Measurements from ENCODE around the gene PSMC6. TPM values are rescaled to one million over a fixed set of nuclear protein-coding genes. Genes with fewer than 3 reads are reported as not detected.

PSMC6 gene
- total RNA-seq (2014; rRNA removed; shearing (Covaris generic)) (82.8 and 85.4 TPM in 2 replicates), total RNA-seq (2022) (86.3 and 98.3 TPM in 2 replicates), Bru-seq, nascent RNA (percentile 91 among the genes with signal in this experiment), BruChase-seq, experiment 1, labeled RNA remaining after a 6-hour chase (percentile 88 among the genes with signal in this experiment), BruChase-seq, experiment 2, labeled RNA remaining after a 2-hour chase (percentile 85 among the genes with signal in this experiment)
- long read RNA-seq, transcript PSMC6-201 (14 exons, 2,188 nt), result major isoform, 150 of 179 reads
- long read RNA-seq, partial matches to known transcripts, result 9 of 179 reads
- long read RNA-seq, other reads (novel, unspliced or antisense), result 19 of 179 reads

GRCh38 chr14:52706724-52707706, at the start of gene PSMC6:
Gene PSMC6 (plus strand): TSS chr14:52707200. CDS start chr14:52707220, 20 bp downstream.
- Histone ChIP-seq H3K79me2 (ENCODE audit: insufficient read depth, low read depth, low read length) (peaks cover 39% of the 10 kb centered on the region), H3K4me1 (ENCODE audit: insufficient read depth, low read length, poor library complexity, severe bottlenecking) (peaks cover 21% of the 10 kb centered on the region)

GRCh38 chr14:52660325-52660724, 46.7 kb upstream of the PSMC6 start:
- Histone ChIP-seq H3K36me3 (ENCODE audit: insufficient read depth, low read length) (peaks cover 71% of the 10 kb centered on the region), H3K4me3 (ENCODE audit: low read depth, low read length, poor library complexity, severe bottlenecking) (no peak overlapping the region), H3K27ac (ENCODE audit: low read depth, low read length, poor library complexity, severe bottlenecking) (no peak overlapping the region), H3K4me2 (ENCODE audit: low read length) (no peak overlapping the region), H3K9me3 (ENCODE audit: low read length) (no peaks in the 10 kb centered on the region), H3K79me2 (ENCODE audit: insufficient read depth, low read depth, low read length) (no peaks in the 10 kb centered on the region), H3K4me1 (ENCODE audit: insufficient read depth, low read length, poor library complexity, severe bottlenecking) (no peaks in the 10 kb centered on the region), H2AFZ (ENCODE audit: low read length) (no peak overlapping the region), H4K20me1 (ENCODE audit: insufficient read depth, low read length) (no peaks in the 10 kb centered on the region), H3K9me2 (ENCODE audit: insufficient read depth, low read length) (no peaks in the 10 kb centered on the region)
- TF ChIP-seq CTCF (conservative IDR thresholded peaks at IDR 0.05; ENCODE audit: low read length), result no peak
- TF ChIP-seq EZH2phosphoT487 (IDR thresholded peaks at IDR 0.05; ENCODE audit: borderline replicate concordance, low read depth, low read length), result no peak
- intact Hi-C loops (cut with micrococcal nuclease; ENCODE audit: unreplicated experiment), result no loop called here
- POLR2A ChIA-PET, result interaction anchor here (0.6 to 0.8 kb wide), 2 partner anchors 10 to 150 kb away, joined by 3 read pairs; no protein-coding TSS in a partner anchor
- DNase-seq (ENCODE audit: low spot score), result no peak
- no TSS peak for BruUV-seq (replicated peaks)
- CTCF ChIA-PET (ENCODE audit: unreplicated experiment), result no interaction called here

More at GRCh38 chr14:52706724-52707706, at the start of gene PSMC6:
- H3K27ac ChIP-seq (ENCODE audit: low read depth, low read length, poor library complexity, severe bottlenecking), result peak within 1 kb of the TSS; percentile 60
- intact Hi-C loops (cut with micrococcal nuclease; ENCODE audit: unreplicated experiment), result loop anchor here (2.0 kb wide), 2 partner anchors 24 to 154 kb away; partner anchors contain the start of genes GPR137C, STYX and TXNDC16
- CTCF ChIA-PET (ENCODE audit: unreplicated experiment), result no interaction called here
- peak; percentile 92 for DNase-seq (ENCODE audit: low spot score)
- H3K36me3 ChIP-seq (ENCODE audit: insufficient read depth, low read length), result peaks cover 40% of the 10 kb centered on the region
- H4K20me1 ChIP-seq (ENCODE audit: insufficient read depth, low read length), result peaks cover 16% of the 10 kb centered on the region; the same call in 1 of the 2 replicates
- no peaks in the 10 kb centered on the region for H3K9me2 ChIP-seq (ENCODE audit: insufficient read depth, low read length)
- peak within 1 kb of the TSS; percentile 86 for H3K4me2 ChIP-seq (ENCODE audit: low read length)
- POLR2A ChIA-PET, result interaction anchor here (0.6 to 2.5 kb wide), 7 partner anchors 10 to 1460 kb away, joined by 3 to 11 read pairs (median 5); partner anchors contain the start of gene ERO1A
- no peaks in the 10 kb centered on the region for H3K9me3 ChIP-seq (ENCODE audit: low read length)
- BruUV-seq (replicated peaks), result no TSS peak
- H3K4me3 ChIP-seq (ENCODE audit: low read depth, low read length, poor library complexity, severe bottlenecking), result peak within 1 kb of the TSS; percentile 93
- H2AFZ ChIP-seq (ENCODE audit: low read length), result peak within 1 kb of the TSS; percentile 74
- no peak for TF ChIP-seq CTCF (conservative IDR thresholded peaks at IDR 0.05; ENCODE audit: low read length)
- TF ChIP-seq EZH2phosphoT487 (IDR thresholded peaks at IDR 0.05; ENCODE audit: borderline replicate concordance, low read depth, low read length), result no peak
